WTC11 (cell line): ENCODE results near the gene OR5T1. TPM values are rescaled to one million over a fixed set of nuclear protein-coding genes. Genes with fewer than 3 reads are reported as not detected.

Experiments
- ATAC-seq: fragments of 200-7000 bp; cut with Tn5 transposase; 2 replicates; pipeline ENCODE4 v1.10.0; 2021; ENCODE audit warnings: mild to moderate bottlenecking, moderate library complexity
- Bru-seq: library from RNA; stranded (reverse); fragments of 400-500 nt; gene quantifications from one replicate; lab custom pipeline; 2021; lab: Mats Ljungman, UMichigan
- CTCF ChIA-PET: fragments of 300-600 bp; sonication (Branson Sonifier 250); formaldehyde crosslinking; loops from one replicate; lab custom pipeline; 2021; ENCODE audit warnings: antibody characterized with exemption; lab: Charles Lee
- POLR2A ChIA-PET: fragments of 350-600 bp; sonication (Branson Sonifier 250); formaldehyde crosslinking; loops from one replicate; lab custom pipeline; 2021; ENCODE audit warnings: antibody characterized with exemption; lab: Charles Lee
- DNase-seq: peaks from one replicate; pipeline ENCODE4 v3.0.0; 2021; ENCODE audit warnings: low spot score
- H3K27ac Mint-ChIP-seq: 2 replicates; pipeline ENCODE4 v1.8.0; 2021; ENCODE audit warnings: mixed read lengths
- H3K27me3 Mint-ChIP-seq: 2 replicates; pipeline ENCODE4 v1.8.0; 2021; ENCODE audit warnings: low read depth, mild to moderate bottlenecking, moderate library complexity, mixed read lengths
- H3K36me3 Mint-ChIP-seq: 2 replicates; pipeline ENCODE4 v1.8.0; 2021; ENCODE audit warnings: mixed read lengths
- H3K4me1 Mint-ChIP-seq: 2 replicates; pipeline ENCODE4 v1.8.0; 2022; ENCODE audit warnings: mixed read lengths
- H3K4me3 Mint-ChIP-seq: 2 replicates; pipeline ENCODE4 v1.8.0; 2021; ENCODE audit warnings: mild to moderate bottlenecking, moderate library complexity, mixed read lengths
- H3K9me3 Mint-ChIP-seq: 2 replicates; pipeline ENCODE4 v1.8.0; 2021; ENCODE audit warnings: mixed read lengths
- CREM ChIP-seq: sonication (generic); formaldehyde crosslinking; IDR thresholded peaks from 2 replicates; pipeline ENCODE4 v1.8.1; 2022; ENCODE audit warnings: mild to moderate bottlenecking, missing genetic modification reagents, moderate library complexity
- ETV6 ChIP-seq: sonication (generic); formaldehyde crosslinking; IDR thresholded peaks from 2 replicates; pipeline ENCODE4 v1.8.1; 2022; ENCODE audit warnings: mild to moderate bottlenecking, missing genetic modification reagents
- FOXP1 ChIP-seq: sonication (generic); formaldehyde crosslinking; IDR thresholded peaks from 2 replicates; pipeline ENCODE4 v1.8.0; 2022; ENCODE audit warnings: missing genetic modification reagents, mild to moderate bottlenecking, moderate library complexity, borderline replicate concordance
- GABPB1 ChIP-seq: sonication (generic); formaldehyde crosslinking; IDR thresholded peaks from 2 replicates; pipeline ENCODE4 v1.8.1; 2023; ENCODE audit warnings: mild to moderate bottlenecking, missing genetic modification reagents
- GRHL2 ChIP-seq: fragments of 250-450 bp; sonication (Bioruptor Pico); IDR thresholded peaks from 2 replicates; pipeline ENCODE4 v1.8.0; 2022; ENCODE audit warnings: mild to moderate bottlenecking, moderate library complexity; ENCODE audit not compliant: insufficient replicate concordance, severe bottlenecking
- JAZF1 ChIP-seq: fragments of 250-450 bp; sonication (Bioruptor Pico); IDR thresholded peaks from 2 replicates; pipeline ENCODE4 v1.9.0; 2021; ENCODE audit warnings: moderate library complexity, mild to moderate bottlenecking, inconsistent platforms
- MYBL2 ChIP-seq: sonication (generic); formaldehyde crosslinking; IDR thresholded peaks from 2 replicates; pipeline ENCODE4 v1.8.1; 2023; ENCODE audit warnings: mild to moderate bottlenecking, moderate library complexity, missing genetic modification reagents
- NFATC4 ChIP-seq: fragments of 250-450 bp; sonication (Bioruptor Pico); IDR thresholded peaks from 2 replicates; pipeline ENCODE4 v1.9.0; 2021; ENCODE audit warnings: mild to moderate bottlenecking
- RORB ChIP-seq: fragments of 250-450 bp; sonication (Bioruptor Pico); IDR thresholded peaks from 2 replicates; pipeline ENCODE4 v1.9.0; 2021; ENCODE audit warnings: mild to moderate bottlenecking
- SOX15 ChIP-seq: fragments of 250-450 bp; sonication (Bioruptor Pico); IDR thresholded peaks from 2 replicates; pipeline ENCODE4 v1.9.0; 2021; ENCODE audit warnings: mild to moderate bottlenecking
- ZNF232 ChIP-seq: sonication (generic); formaldehyde crosslinking; IDR thresholded peaks from 2 replicates; pipeline ENCODE4 v1.8.0; 2022; ENCODE audit warnings: mild to moderate bottlenecking, missing genetic modification reagents
- long read RNA-seq, 3 experiments: library from RNA in 1 of 3; library from capped mRNA in 1 of 3; library from polyadenylated mRNA in 1 of 3; unstranded in 2 of 3; stranded (forward) in 1 of 3; transcript quantifications; one replicate each; pipeline ENCODE4 v2.0.0, GENCODE V29; 2021
- total RNA-seq: library from RNA; stranded (reverse); gene quantifications from 3 replicates; pipeline ENCODE4 v1.2.3, GENCODE V29; 2021
- TF ChIP-seq, protein P1 (sequence below): sonication (generic); formaldehyde crosslinking; conservative IDR thresholded peaks from 2 replicates; pipeline ENCODE4 v1.8.1; 2023; ENCODE audit warnings: mild to moderate bottlenecking, low read depth, missing genetic modification reagents, moderate library complexity
- TF ChIP-seq, protein P2 (sequence below): sonication (generic); formaldehyde crosslinking; IDR thresholded peaks from 2 replicates; pipeline ENCODE4 v1.8.0; 2022; ENCODE audit warnings: missing genetic modification reagents
- TF ChIP-seq, protein P3 (sequence below): sonication (generic); formaldehyde crosslinking; IDR thresholded peaks from 2 replicates; pipeline ENCODE4 v1.8.0; 2022; ENCODE audit warnings: mild to moderate bottlenecking, missing genetic modification reagents
- TF ChIP-seq, protein P4 (sequence below): fragments of 250-450 bp; sonication (Bioruptor Pico); IDR thresholded peaks from 2 replicates; pipeline ENCODE4 v1.9.0; 2021; ENCODE audit warnings: mild to moderate bottlenecking
- TF ChIP-seq, protein P5 (sequence below): fragments of 250-450 bp; sonication (Bioruptor Pico); IDR thresholded peaks from 2 replicates; pipeline ENCODE4 v2.1.2; 2022; ENCODE audit warnings: mild to moderate bottlenecking, moderate library complexity

OR5T1 gene
- total RNA-seq (not detected in 3 replicates), Bru-seq, nascent RNA (not detected)
- long read RNA-seq, experiment 1 = 0 reads
- long read RNA-seq, experiment 2 = 0 reads
- long read RNA-seq, experiment 3 = 0 reads

DNA sequence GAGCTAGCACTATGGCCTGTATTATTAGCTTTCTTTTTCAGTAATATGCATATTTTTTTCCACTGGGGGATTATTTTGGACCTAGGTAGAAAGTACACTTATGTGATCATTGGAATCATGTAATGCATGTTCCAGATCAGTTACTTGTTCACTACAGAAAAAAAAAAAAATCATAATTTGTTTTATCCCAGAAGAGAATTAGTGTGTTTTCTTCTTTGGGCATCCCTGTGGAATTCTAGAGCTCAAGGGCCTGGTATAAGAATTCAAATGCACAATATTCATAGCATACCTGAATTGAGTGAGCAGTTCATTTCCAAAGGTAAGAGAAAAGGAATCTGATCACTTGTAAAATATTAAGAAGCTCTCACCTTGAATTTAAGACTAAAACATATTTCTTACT, at the start of gene OR5T1:
Gene OR5T1, plus strand, starts transcription at position 301 of the 400 bp plus-strand sequence. CDS start 1,485 bp downstream, outside the sequence.
- Mint-ChIP-seq H3K36me3 (no peaks in the 10 kb centered on the region; the same call in 1 of the 2 replicates), H3K27ac (no peak within 1 kb of the TSS)
- TF ChIP-seq GABPB1 (CRISPR knock-in tag) (no peak), ETV6 (CRISPR knock-in tag) (no peak), CREM (CRISPR knock-in tag) (no peak), GRHL2 (CRISPR knock-in tag) (no peak)
- TF ChIP-seq, protein P1, sequence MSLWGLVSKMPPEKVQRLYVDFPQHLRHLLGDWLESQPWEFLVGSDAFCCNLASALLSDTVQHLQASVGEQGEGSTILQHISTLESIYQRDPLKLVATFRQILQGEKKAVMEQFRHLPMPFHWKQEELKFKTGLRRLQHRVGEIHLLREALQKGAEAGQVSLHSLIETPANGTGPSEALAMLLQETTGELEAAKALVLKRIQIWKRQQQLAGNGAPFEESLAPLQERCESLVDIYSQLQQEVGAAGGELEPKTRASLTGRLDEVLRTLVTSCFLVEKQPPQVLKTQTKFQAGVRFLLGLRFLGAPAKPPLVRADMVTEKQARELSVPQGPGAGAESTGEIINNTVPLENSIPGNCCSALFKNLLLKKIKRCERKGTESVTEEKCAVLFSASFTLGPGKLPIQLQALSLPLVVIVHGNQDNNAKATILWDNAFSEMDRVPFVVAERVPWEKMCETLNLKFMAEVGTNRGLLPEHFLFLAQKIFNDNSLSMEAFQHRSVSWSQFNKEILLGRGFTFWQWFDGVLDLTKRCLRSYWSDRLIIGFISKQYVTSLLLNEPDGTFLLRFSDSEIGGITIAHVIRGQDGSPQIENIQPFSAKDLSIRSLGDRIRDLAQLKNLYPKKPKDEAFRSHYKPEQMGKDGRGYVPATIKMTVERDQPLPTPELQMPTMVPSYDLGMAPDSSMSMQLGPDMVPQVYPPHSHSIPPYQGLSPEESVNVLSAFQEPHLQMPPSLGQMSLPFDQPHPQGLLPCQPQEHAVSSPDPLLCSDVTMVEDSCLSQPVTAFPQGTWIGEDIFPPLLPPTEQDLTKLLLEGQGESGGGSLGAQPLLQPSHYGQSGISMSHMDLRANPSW = no peak
- TF ChIP-seq, all 79 proteins: peak for 0
- Mint-ChIP-seq H3K4me1 (peaks cover 8% of the 10 kb centered on the region; the same call in 1 of the 2 replicates), H3K9me3 (peaks cover 7% of the 10 kb centered on the region; the same call in 1 of the 2 replicates), H3K27me3 (no peaks in the 10 kb centered on the region; the same call in none of the 2 replicates), H3K4me3 (no peak within 1 kb of the TSS)
- POLR2A ChIA-PET = no interaction called here
- ATAC-seq = no peak
- CTCF ChIA-PET = no interaction called here
- DNase-seq = no peak

DNA sequence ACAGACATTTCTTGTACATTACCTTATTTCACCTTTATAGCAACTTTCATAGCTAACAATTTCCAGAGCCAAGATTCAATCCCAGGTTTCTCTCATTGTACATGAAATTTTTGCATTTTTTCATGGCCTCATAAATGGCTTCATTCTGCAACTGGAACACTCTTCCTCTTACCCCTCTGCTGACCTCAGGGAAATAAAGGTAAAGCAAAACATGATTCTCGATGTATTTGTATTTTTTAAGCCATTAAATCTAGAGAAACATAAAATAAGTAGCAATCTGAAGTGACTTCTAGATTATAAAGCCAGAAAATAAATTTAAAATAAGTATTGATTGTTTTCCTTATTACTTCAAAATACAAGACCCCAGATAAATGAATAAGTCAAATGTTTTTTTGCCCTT, 39.8 kb upstream of the OR5T1 start, which contains the start of gene OR5T2:
Gene OR5T2, minus strand, starts transcription at position 101 of the 400 bp plus-strand sequence. CDS start 1,193 bp downstream, outside the sequence.
- H3K27me3 Mint-ChIP-seq = no peaks in the 10 kb centered on the region
- no peak within 1 kb of the TSS for H3K27ac Mint-ChIP-seq
- no peaks in the 10 kb centered on the region for H3K36me3 Mint-ChIP-seq
- H3K4me3 Mint-ChIP-seq = no peak within 1 kb of the TSS
- no peak for DNase-seq
- POLR2A ChIA-PET = no interaction called here
- TF ChIP-seq, protein P2, sequence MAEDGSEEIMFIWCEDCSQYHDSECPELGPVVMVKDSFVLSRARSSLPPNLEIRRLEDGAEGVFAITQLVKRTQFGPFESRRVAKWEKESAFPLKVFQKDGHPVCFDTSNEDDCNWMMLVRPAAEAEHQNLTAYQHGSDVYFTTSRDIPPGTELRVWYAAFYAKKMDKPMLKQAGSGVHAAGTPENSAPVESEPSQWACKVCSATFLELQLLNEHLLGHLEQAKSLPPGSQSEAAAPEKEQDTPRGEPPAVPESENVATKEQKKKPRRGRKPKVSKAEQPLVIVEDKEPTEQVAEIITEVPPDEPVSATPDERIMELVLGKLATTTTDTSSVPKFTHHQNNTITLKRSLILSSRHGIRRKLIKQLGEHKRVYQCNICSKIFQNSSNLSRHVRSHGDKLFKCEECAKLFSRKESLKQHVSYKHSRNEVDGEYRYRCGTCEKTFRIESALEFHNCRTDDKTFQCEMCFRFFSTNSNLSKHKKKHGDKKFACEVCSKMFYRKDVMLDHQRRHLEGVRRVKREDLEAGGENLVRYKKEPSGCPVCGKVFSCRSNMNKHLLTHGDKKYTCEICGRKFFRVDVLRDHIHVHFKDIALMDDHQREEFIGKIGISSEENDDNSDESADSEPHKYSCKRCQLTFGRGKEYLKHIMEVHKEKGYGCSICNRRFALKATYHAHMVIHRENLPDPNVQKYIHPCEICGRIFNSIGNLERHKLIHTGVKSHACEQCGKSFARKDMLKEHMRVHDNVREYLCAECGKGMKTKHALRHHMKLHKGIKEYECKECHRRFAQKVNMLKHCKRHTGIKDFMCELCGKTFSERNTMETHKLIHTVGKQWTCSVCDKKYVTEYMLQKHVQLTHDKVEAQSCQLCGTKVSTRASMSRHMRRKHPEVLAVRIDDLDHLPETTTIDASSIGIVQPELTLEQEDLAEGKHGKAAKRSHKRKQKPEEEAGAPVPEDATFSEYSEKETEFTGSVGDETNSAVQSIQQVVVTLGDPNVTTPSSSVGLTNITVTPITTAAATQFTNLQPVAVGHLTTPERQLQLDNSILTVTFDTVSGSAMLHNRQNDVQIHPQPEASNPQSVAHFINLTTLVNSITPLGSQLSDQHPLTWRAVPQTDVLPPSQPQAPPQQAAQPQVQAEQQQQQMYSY (CRISPR knock-in tag) = no peak
- TF ChIP-seq, protein P3, sequence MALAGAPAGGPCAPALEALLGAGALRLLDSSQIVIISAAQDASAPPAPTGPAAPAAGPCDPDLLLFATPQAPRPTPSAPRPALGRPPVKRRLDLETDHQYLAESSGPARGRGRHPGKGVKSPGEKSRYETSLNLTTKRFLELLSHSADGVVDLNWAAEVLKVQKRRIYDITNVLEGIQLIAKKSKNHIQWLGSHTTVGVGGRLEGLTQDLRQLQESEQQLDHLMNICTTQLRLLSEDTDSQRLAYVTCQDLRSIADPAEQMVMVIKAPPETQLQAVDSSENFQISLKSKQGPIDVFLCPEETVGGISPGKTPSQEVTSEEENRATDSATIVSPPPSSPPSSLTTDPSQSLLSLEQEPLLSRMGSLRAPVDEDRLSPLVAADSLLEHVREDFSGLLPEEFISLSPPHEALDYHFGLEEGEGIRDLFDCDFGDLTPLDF (CRISPR knock-in tag) = no peak
- TF ChIP-seq, all 79 proteins: peak for 0
- Mint-ChIP-seq H3K9me3 (peaks cover 25% of the 10 kb centered on the region), H3K4me1 (no peaks in the 10 kb centered on the region)
- CTCF ChIA-PET = no interaction called here
- no peak for ATAC-seq

DNA sequence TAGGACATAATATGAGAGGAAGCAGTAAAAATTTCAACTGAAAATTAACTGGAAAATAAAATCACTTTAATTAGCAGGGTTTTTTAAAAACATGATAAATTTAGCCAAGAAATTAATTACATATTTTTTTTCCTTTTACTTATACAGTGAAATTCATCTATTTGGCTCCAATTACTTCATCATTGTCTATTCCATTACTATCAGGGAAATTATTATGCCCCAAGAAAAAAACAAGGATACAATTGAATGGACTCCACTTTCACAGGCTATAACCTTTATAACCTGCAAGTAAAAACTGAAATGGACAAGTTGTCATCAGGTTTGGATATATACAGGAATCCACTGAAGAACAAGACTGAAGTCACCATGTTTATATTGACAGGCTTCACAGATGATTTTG, 22.0 kb upstream of the OR5T1 start, which contains the start of gene OR5T3:
Gene OR5T3, plus strand, starts transcription at position 301 of the 400 bp plus-strand sequence. Its CDS starts 0 bp downstream, at position 301.
- DNase-seq (no peak), ATAC-seq (no peak)
- CTCF ChIA-PET = no interaction called here
- Mint-ChIP-seq H3K36me3 (peaks cover 4% of the 10 kb centered on the region; the same call in 1 of the 2 replicates), H3K4me3 (no peak within 1 kb of the TSS), H3K27me3 (no peaks in the 10 kb centered on the region), H3K27ac (no peak within 1 kb of the TSS), H3K9me3 (peaks cover 8% of the 10 kb centered on the region), H3K4me1 (no peaks in the 10 kb centered on the region)
- POLR2A ChIA-PET = no interaction called here
- TF ChIP-seq NFATC4 = no peak
- TF ChIP-seq, protein P4, sequence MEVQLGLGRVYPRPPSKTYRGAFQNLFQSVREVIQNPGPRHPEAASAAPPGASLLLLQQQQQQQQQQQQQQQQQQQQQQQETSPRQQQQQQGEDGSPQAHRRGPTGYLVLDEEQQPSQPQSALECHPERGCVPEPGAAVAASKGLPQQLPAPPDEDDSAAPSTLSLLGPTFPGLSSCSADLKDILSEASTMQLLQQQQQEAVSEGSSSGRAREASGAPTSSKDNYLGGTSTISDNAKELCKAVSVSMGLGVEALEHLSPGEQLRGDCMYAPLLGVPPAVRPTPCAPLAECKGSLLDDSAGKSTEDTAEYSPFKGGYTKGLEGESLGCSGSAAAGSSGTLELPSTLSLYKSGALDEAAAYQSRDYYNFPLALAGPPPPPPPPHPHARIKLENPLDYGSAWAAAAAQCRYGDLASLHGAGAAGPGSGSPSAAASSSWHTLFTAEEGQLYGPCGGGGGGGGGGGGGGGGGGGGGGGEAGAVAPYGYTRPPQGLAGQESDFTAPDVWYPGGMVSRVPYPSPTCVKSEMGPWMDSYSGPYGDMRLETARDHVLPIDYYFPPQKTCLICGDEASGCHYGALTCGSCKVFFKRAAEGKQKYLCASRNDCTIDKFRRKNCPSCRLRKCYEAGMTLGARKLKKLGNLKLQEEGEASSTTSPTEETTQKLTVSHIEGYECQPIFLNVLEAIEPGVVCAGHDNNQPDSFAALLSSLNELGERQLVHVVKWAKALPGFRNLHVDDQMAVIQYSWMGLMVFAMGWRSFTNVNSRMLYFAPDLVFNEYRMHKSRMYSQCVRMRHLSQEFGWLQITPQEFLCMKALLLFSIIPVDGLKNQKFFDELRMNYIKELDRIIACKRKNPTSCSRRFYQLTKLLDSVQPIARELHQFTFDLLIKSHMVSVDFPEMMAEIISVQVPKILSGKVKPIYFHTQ (CRISPR knock-in tag) = no peak
- TF ChIP-seq, protein P2 (CRISPR knock-in tag) = no peak
- no peak for TF ChIP-seq RORB (CRISPR knock-in tag)
- no peak for TF ChIP-seq SOX15 (CRISPR knock-in tag)
- TF ChIP-seq FOXP1 (CRISPR knock-in tag) = no peak
- TF ChIP-seq ZNF232 (CRISPR knock-in tag) = no peak
- no peak for TF ChIP-seq JAZF1 (CRISPR knock-in tag)
- no peak for TF ChIP-seq MYBL2
- TF ChIP-seq, protein P5, sequence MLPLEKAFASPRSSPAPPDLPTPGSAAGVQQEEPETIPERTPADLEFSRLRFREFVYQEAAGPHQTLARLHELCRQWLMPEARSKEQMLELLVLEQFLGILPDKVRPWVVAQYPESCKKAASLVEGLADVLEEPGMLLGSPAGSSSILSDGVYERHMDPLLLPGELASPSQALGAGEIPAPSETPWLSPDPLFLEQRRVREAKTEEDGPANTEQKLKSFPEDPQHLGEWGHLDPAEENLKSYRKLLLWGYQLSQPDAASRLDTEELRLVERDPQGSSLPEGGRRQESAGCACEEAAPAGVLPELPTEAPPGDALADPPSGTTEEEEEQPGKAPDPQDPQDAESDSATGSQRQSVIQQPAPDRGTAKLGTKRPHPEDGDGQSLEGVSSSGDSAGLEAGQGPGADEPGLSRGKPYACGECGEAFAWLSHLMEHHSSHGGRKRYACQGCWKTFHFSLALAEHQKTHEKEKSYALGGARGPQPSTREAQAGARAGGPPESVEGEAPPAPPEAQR = no peak
